Liver (tissue), 9 donors: ENCODE data around the gene DPAGT1. TPM values are rescaled to one million over a fixed set of nuclear protein-coding genes. Genes with fewer than 3 reads are reported as not detected.

Experiments used
- DNase-seq: peaks from one replicate; pipeline ENCODE4 v3.0.0-alpha.2; 2017; ENCODE audit warnings: low spot score
- H3K27ac ChIP-seq, 2 donors: one replicate each; pipeline ENCODE4 v1.7.0; 2013; ENCODE audit warnings: inconsistent platforms in 2 of 2, low read length in 2 of 2, control low read depth in 1 of 2, low read depth in 1 of 2, mild to moderate bottlenecking in 1 of 2
- H3K27me3 ChIP-seq, 4 donors: one replicate each; pipeline versions ENCODE4 v1.6.1 to v1.7.0; 2013; ENCODE audit warnings: low read length in 3 of 4, inconsistent platforms in 1 of 4, mild to moderate bottlenecking in 1 of 4, moderate library complexity in 1 of 4; ENCODE audit not compliant: control insufficient read depth in 4 of 4, insufficient read depth in 4 of 4
- H3K36me3 ChIP-seq, 4 donors: one replicate each; pipeline versions ENCODE4 v1.6.1 to v1.7.0; 2013; ENCODE audit warnings: low read length in 3 of 4, mild to moderate bottlenecking in 3 of 4, low read depth in 1 of 4, moderate library complexity in 1 of 4; ENCODE audit not compliant: control insufficient read depth in 4 of 4, insufficient read depth in 3 of 4
- H3K4me1 ChIP-seq, 4 donors: one replicate each; pipeline versions ENCODE4 v1.6.1 to v1.7.0; 2013; ENCODE audit warnings: low read length in 3 of 4, mild to moderate bottlenecking in 3 of 4, moderate library complexity in 1 of 4; ENCODE audit not compliant: control insufficient read depth in 4 of 4, insufficient read depth in 4 of 4
- H3K4me3 ChIP-seq, 3 donors: one replicate each; pipeline versions ENCODE4 v1.6.1 to v1.7.0; 2013; ENCODE audit warnings: low read length in 3 of 3, control low read depth in 1 of 3, low read depth in 1 of 3, mild to moderate bottlenecking in 1 of 3
- H3K9ac ChIP-seq, 2 donors: one replicate each; pipeline ENCODE4 v1.7.0; 2013; ENCODE audit warnings: low read length in 2 of 2, mild to moderate bottlenecking in 2 of 2, moderate library complexity in 2 of 2, control low read depth in 1 of 2, low read depth in 1 of 2
- H3K9me3 ChIP-seq, 4 donors: one replicate each; pipeline versions ENCODE4 v1.6.1 to v1.7.0; 2013; ENCODE audit warnings: low read length in 3 of 4; ENCODE audit not compliant: control insufficient read depth in 4 of 4
- ATF3 ChIP-seq: IDR thresholded peaks from 2 replicates; pipeline ENCODE4 v1.6.1; 2016; ENCODE audit warnings: antibody characterized with exemption
- CTCF ChIP-seq: fragments of 150-350 bp; IDR thresholded peaks from 2 replicates; pipeline ENCODE4 v1.5.1; 2017; ENCODE audit warnings: improper control_type of control experiment, low read depth, low read length; ENCODE audit not compliant: missing input control
- EGR1 ChIP-seq, 2 donors: IDR thresholded peaks; 2 replicates each; pipeline ENCODE4 v1.6.1; 2016 to 2018; ENCODE audit warnings: antibody characterized with exemption in 2 of 2, low read depth in 2 of 2
- FOXA1 ChIP-seq: IDR thresholded peaks from 2 replicates; pipeline ENCODE4 v1.6.1; 2016; ENCODE audit warnings: antibody characterized with exemption
- FOXA2 ChIP-seq: IDR thresholded peaks from 2 replicates; pipeline ENCODE4 v1.6.1; 2016; ENCODE audit warnings: antibody characterized with exemption
- GABPA ChIP-seq, 2 donors: IDR thresholded peaks in 1 of 2; conservative IDR thresholded peaks in 1 of 2; 2 replicates each; pipeline ENCODE4 v1.6.1; 2016; ENCODE audit warnings: antibody characterized with exemption in 2 of 2, mild to moderate bottlenecking in 1 of 2, moderate library complexity in 1 of 2
- HNF4A ChIP-seq, 2 donors: conservative IDR thresholded peaks; 2 replicates each; pipeline ENCODE4 v1.6.1; 2016; ENCODE audit warnings: antibody characterized with exemption in 2 of 2, mild to moderate bottlenecking in 2 of 2
- HNF4G ChIP-seq: IDR thresholded peaks from 2 replicates; pipeline ENCODE4 v1.6.1; 2016; ENCODE audit warnings: antibody characterized with exemption
- JUND ChIP-seq, 2 donors: IDR thresholded peaks; 2 replicates each; pipeline ENCODE4 v1.6.1; 2016; ENCODE audit warnings: antibody characterized with exemption in 2 of 2
- MAX ChIP-seq: IDR thresholded peaks from 2 replicates; pipeline ENCODE4 v1.6.1; 2016; ENCODE audit warnings: antibody characterized with exemption
- NR2F2 ChIP-seq: IDR thresholded peaks from 2 replicates; pipeline ENCODE4 v1.6.1; 2016; ENCODE audit warnings: antibody characterized with exemption
- RAD21 ChIP-seq, 2 donors: IDR thresholded peaks; 2 replicates each; pipeline ENCODE4 v1.6.1; 2016; ENCODE audit warnings: antibody characterized with exemption in 2 of 2, mild to moderate bottlenecking in 2 of 2
- RXRA ChIP-seq, 2 donors: IDR thresholded peaks; 2 replicates each; pipeline ENCODE4 v1.6.1; 2017 to 2018; ENCODE audit warnings: antibody characterized with exemption in 2 of 2, mild to moderate bottlenecking in 1 of 2
- SP1 ChIP-seq: IDR thresholded peaks from 2 replicates; pipeline ENCODE4 v1.6.1; 2018; ENCODE audit warnings: antibody characterized with exemption, mild to moderate bottlenecking
- TAF1 ChIP-seq: conservative IDR thresholded peaks from 2 replicates; pipeline ENCODE4 v1.6.1; 2016; ENCODE audit warnings: antibody characterized with exemption, mild to moderate bottlenecking
- YY1 ChIP-seq: IDR thresholded peaks from 2 replicates; pipeline ENCODE4 v1.6.1; 2016; ENCODE audit warnings: antibody characterized with exemption, mild to moderate bottlenecking
- ZBTB33 ChIP-seq: IDR thresholded peaks from 2 replicates; pipeline ENCODE4 v1.6.1; 2016; ENCODE audit warnings: antibody characterized with exemption
- WGBS: extraction: QIAGEN DNeasy Blood & Tissue Kit; methylation state at CpG from one replicate; pipeline ENCODE4 v1.1.7; 2013; 5-methylcytosine and 5-hydroxymethylcytosine counted together
- polyA plus RNA-seq, 2 donors: library from polyadenylated mRNA; stranded (reverse) in 1 of 2; unstranded in 1 of 2; fragments of 200-250 nt in 1 of 2; fragments of >200 nt in 1 of 2; fragmentation: Nextera tagmentation in 1 of 2; extraction: Ambion mirVana in 1 of 2; gene quantifications; one replicate each; pipeline versions ENCODE4 v1.2.1 to v1.2.3, GENCODE V29; 2013 to 2015
- total RNA-seq, 2 donors: library from RNA; depleted of rRNA; stranded (reverse); fragments of >200 nt; gene quantifications; one replicate each; pipeline ENCODE4 v1.2.3, GENCODE V29; 2014
- donor health status: healthy.
- donor health status: healthy.
- donor health status: healthy.
- donor health status: healthy.
- donor health status: healthy.

The DPAGT1 gene
- total and polyA plus RNA-seq, 4 donors: 12.8 to 48.0 (median 37.4) TPM

- no peak for DNase-seq
- peaks cover 7 to 48% (median 24%) of the 10 kb centered on the region in 4 donors for H3K36me3 ChIP-seq
- TF ChIP-seq HNF4A (conservative IDR thresholded peaks at IDR 0.05) (no peak), RAD21 (IDR thresholded peaks at IDR 0.05) (no peak), NR2F2 (no peak), MAX (no peak), FOXA1 (no peak), YY1 (no peak), EGR1 (IDR thresholded peaks at IDR 0.05; ENCODE audit: low read depth in 2 of 2) (no peak), TAF1 (no peak), RXRA (IDR thresholded peaks at IDR 0.05) (no peak), HNF4G (no peak)
- H3K27me3 ChIP-seq: no peaks in the 10 kb centered on the region
- WGBS: 98% methylated on average over 9 of the region's 9 CpGs
- no peak overlapping the region for H3K27ac ChIP-seq
- H3K9ac ChIP-seq: no peak overlapping the region
- H3K9me3 ChIP-seq: no peaks in the 10 kb centered on the region
- H3K4me1 ChIP-seq: peaks cover 4 to 10% (median 8%) of the 10 kb centered on the region in 4 donors
- H3K4me3 ChIP-seq: no peak overlapping the region
Observed at GRCh38 chr11:119113716-119114115, 12.1 kb upstream of the DPAGT1 start.

- H3K27me3 ChIP-seq: no peaks in the 10 kb centered on the region
- no peaks in the 10 kb centered on the region for H3K9me3 ChIP-seq
- no peak overlapping the region for H3K9ac ChIP-seq
- no peak for DNase-seq
- H3K36me3 ChIP-seq: peaks cover 7 to 48% (median 24%) of the 10 kb centered on the region in 4 donors
- peaks cover 8 to 19% (median 17%) of the 10 kb centered on the region in 4 donors for H3K4me1 ChIP-seq
- WGBS: 91% methylated on average over 12 of the region's 12 CpGs
- TF ChIP-seq EGR1 (IDR thresholded peaks at IDR 0.05; ENCODE audit: low read depth in 2 of 2) (no peak), JUND (IDR thresholded peaks at IDR 0.05) (no peak), HNF4G (no peak), RAD21 (IDR thresholded peaks at IDR 0.05) (no peak), CTCF (no peak), FOXA1 (no peak), ZBTB33 (no peak), FOXA2 (no peak), ATF3 (no peak), MAX (no peak), SP1 (no peak), HNF4A (conservative IDR thresholded peaks at IDR 0.05) (no peak), RXRA (IDR thresholded peaks at IDR 0.05) (no peak), YY1 (no peak), TAF1 (no peak), GABPA (IDR thresholded peaks at IDR 0.05 in 1 of 2, conservative IDR thresholded peaks at IDR 0.05 in 1 of 2) (no peak)
- no peak overlapping the region for H3K4me3 ChIP-seq
- no peak overlapping the region for H3K27ac ChIP-seq
Observed at GRCh38 chr11:119112314-119113020, 10.8 kb upstream of the DPAGT1 start.
